GM18870 (cell line): ENCODE measurements around the gene NCBP2L.

Experiments used
- ATAC-seq: cut with Tn5 transposase; IDR thresholded peaks from one replicate; pipeline ENCODE4 v1.9.1; 2021; ENCODE audit warnings: moderate library complexity; ENCODE audit not compliant: unreplicated experiment

NCBP2L gene

GRCh38 chrX:107752043-107752442 is 25.5 kb upstream of the NCBP2L start:
- ATAC-seq, result no peak

- ATAC-seq, result no peak
These were observed 24.8 kb upstream of the NCBP2L start for GRCh38 chrX:107752714-107753113.

- ATAC-seq, result no peak
These were observed 24.3 kb upstream of the NCBP2L start for GRCh38 chrX:107753187-107753586.

GRCh38 chrX:107755721-107756120 is 21.8 kb upstream of the NCBP2L start:
- no peak for ATAC-seq

- no peak for ATAC-seq
These were observed 19.2 kb upstream of the NCBP2L start for GRCh38 chrX:107758231-107758766.

- peak; percentile 44 for ATAC-seq
These were observed 17.0 kb upstream of the NCBP2L start for GRCh38 chrX:107760304-107761077.

GRCh38 chrX:107763647-107764046 is 13.9 kb upstream of the NCBP2L start:
- ATAC-seq, result no peak

- no peak for ATAC-seq
These were observed 12.5 kb upstream of the NCBP2L start for GRCh38 chrX:107764845-107765608.

GRCh38 chrX:107766470-107767150 is 10.9 kb upstream of the NCBP2L start:
- ATAC-seq, result no peak

DNA sequence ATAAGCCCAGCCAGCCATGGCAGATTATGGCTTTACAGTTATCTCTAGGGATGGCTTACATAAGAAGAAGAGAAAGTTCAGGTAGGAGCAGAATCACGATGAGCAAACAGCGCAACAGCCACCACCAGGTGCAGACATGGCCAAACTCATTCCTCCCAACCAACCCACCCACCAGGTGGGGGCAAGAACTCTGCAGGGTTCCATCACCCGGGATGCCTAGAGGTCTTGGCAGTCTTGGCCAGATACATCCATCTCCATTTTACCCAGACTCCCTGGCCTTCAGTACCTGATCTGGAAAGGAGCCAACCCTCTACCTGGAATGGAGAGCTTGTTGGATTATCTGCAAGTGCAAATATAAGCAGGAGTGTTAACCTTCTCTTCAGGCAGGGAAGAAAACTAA is 9.5 kb upstream of the NCBP2L start:
- ATAC-seq, result no peak

GRCh38 chrX:107769581-107770317 is 7.8 kb upstream of the NCBP2L start:
- ATAC-seq, result no peak

DNA sequence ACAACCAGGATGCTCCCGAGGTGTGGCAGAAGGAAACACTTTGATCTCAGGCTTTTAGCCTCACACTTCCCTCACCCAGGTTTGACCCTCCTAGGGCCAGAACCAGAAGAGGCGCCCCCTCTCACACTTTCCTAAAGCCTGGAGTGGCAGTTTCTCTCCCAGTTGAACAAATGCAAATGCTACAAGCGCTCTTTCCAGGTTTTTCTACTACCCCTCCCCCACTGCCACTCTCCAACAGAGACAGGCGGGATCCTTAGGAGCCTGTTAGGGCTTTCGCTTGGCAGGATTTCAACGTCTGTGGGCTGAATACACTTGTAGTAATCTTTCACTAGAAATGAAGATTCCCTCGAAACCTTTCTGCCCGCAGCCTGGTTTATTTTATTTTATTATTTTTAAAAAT is 4.3 kb upstream of the NCBP2L start:
- ATAC-seq, result no peak

DNA sequence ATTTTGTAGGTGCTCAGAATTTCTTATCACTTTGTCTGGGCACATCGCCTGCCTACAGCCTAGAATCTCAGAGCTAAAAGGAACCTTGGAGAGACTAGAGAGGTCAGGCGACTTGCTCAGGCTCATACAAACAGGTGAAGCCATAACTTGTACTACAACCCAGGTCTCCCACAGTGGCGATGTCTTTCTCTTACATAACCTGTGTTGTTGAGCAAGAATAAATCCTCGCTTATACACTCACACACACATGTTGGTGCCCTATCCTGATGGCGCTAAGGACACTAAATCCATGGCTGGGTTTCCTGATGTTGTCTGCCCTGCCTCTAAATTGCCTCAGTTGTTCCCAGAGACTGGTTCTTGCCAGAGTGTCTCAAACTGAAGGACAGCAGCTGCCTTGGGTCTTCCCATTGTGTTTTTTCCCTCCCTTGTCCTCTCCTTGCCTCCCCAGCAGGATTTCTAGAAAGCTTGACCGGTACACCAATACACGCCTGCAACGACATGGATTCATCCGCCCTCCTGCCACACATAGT is 3.6 kb upstream of the NCBP2L start:
- no peak for ATAC-seq

- ATAC-seq, result peak; percentile 23
These were observed 2.4 kb upstream of the NCBP2L start for GRCh38 chrX:107775000-107775733.

- ATAC-seq, result peak; percentile 67
These were observed 1.6 kb upstream of the NCBP2L start, which contains the start of gene TSC22D3 for GRCh38 chrX:107775734-107776511. TSS of gene TSC22D3 (minus strand) at chrX:107775787. CDS start at chrX:107775419, 368 bp downstream.

- ATAC-seq, result peak; percentile 72
These were observed 641 bp upstream of the NCBP2L start for GRCh38 chrX:107776649-107777535.

DNA sequence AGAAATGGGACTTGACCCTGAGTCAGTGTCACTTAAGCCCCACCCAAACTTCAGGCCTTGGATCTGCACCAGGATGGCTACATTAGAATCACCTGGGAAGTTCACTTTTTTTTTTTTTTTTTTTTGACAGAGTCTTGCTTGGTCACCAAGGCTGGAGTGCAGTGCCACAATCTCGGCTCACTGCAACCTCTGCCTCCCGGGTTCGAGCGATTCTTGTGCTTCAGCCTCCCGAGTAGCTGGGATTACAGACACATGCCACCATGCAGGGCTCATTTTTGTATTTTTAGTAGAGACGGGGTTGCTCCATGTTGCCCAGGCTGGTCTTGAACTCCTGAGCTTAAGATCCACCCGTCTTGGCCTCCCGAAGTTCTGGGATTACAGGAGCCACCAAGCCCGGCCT is 3.0 kb downstream of the NCBP2L start:
- no peak for ATAC-seq

- ATAC-seq, result no peak
These were observed 10.3 kb downstream of the NCBP2L start for GRCh38 chrX:107787827-107788226.
